ENCODE results near the gene LAMB4.

The LAMB4 gene

DNA sequence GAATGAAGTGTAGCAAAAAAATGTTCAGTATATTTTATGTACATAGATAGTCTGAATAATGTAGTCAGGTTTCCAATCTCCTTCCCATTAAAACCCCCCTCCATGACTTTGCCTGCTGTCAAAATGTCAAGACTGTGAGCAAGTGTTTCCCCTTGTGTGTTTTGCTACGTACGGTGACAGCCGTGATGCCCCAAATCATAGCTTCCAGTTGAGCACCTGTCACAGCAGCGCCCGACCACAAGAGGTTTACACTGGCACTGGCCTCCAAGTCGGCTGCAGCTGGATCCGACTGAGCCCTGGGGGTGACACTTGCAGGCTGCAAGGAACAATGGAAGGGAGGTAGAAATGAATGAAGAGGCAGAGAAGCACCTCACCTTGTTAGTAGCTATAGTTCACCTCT is 62.3 kb downstream of the LAMB4 start:
- H3K4me3 ChIP-seq (ENCODE audit: low read length): no peak overlapping the region
- no peaks in the 10 kb centered on the region for H3K36me3 ChIP-seq (ENCODE audit: control insufficient read depth, low read length)
- H4K20me1 ChIP-seq (ENCODE audit: control insufficient read depth, insufficient read depth, low read depth, low read length): no peaks in the 10 kb centered on the region
- no peaks in the 10 kb centered on the region for H3K9me3 ChIP-seq (ENCODE audit: control insufficient read depth, insufficient read depth, low read length)
- H3K4me1 ChIP-seq (ENCODE audit: control insufficient read depth, low read length): no peaks in the 10 kb centered on the region
- H3K4me2 ChIP-seq (ENCODE audit: low read length): no peak overlapping the region
- peaks cover 7% of the 10 kb centered on the region; the same call in 1 of the 2 replicates for H3K27me3 ChIP-seq (ENCODE audit: control insufficient read depth, low read length)
- no peak for TF ChIP-seq CTCF (IDR thresholded peaks at IDR 0.05; ENCODE audit: low read depth, low read length, poor library complexity, severe bottlenecking)
- TF ChIP-seq EZH2phosphoT487 (IDR thresholded peaks at IDR 0.05; ENCODE audit: borderline replicate concordance, low read length): no peak
- H3F3A ChIP-seq (ENCODE audit: control insufficient read depth, insufficient read depth): no peaks in the 10 kb centered on the region
- no peaks in the 10 kb centered on the region for H3K79me2 ChIP-seq (ENCODE audit: control insufficient read depth, low read length)
- H3K27ac ChIP-seq (ENCODE audit: low read depth, low read length): no peak overlapping the region
- H3K9me2 ChIP-seq (replicated peaks; ENCODE audit: control insufficient read depth, low read length): no peaks in the 10 kb centered on the region

GRCh38 chr7:108066486-108066885 is 63.7 kb downstream of the LAMB4 start:
- Histone ChIP-seq H3K9me3 (ENCODE audit: control insufficient read depth, insufficient read depth, low read length) (no peaks in the 10 kb centered on the region), H3K4me3 (ENCODE audit: low read length) (no peak overlapping the region), H4K20me1 (ENCODE audit: control insufficient read depth, insufficient read depth, low read depth, low read length) (no peaks in the 10 kb centered on the region), H3K9me2 (replicated peaks; ENCODE audit: control insufficient read depth, low read length) (no peaks in the 10 kb centered on the region), H3K79me2 (ENCODE audit: control insufficient read depth, low read length) (no peaks in the 10 kb centered on the region), H3F3A (ENCODE audit: control insufficient read depth, insufficient read depth) (no peaks in the 10 kb centered on the region), H3K27me3 (ENCODE audit: control insufficient read depth, low read length) (peaks cover 4% of the 10 kb centered on the region; the same call in 1 of the 2 replicates), H3K4me1 (ENCODE audit: control insufficient read depth, low read length) (no peaks in the 10 kb centered on the region), H3K36me3 (ENCODE audit: control insufficient read depth, low read length) (no peaks in the 10 kb centered on the region), H3K27ac (ENCODE audit: low read depth, low read length) (no peak overlapping the region), H3K4me2 (ENCODE audit: low read length) (no peak overlapping the region)
- TF ChIP-seq CTCF (IDR thresholded peaks at IDR 0.05; ENCODE audit: low read depth, low read length, poor library complexity, severe bottlenecking) (no peak), EZH2phosphoT487 (IDR thresholded peaks at IDR 0.05; ENCODE audit: borderline replicate concordance, low read length) (no peak)

DNA sequence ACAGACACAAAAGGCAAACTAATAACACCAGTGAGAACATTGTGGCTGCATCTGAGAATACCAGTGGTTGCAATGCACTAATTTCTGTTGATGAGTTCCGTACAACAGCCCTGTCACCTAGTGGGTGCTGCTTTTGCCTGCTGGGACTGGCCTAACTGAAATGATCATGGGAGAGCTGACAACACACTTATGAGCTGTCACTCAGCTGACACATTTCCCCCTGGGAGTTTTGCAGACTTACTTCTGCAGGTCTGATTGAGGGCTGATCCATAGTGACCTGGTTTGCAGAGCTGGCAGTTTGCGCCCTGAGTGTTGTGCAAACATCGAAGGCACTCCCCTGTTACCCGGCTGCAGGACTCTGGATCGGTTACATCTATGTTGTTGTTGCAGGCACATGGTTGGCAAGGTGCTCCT is 66.6 kb downstream of the LAMB4 start:
- Histone ChIP-seq H3K36me3 (ENCODE audit: control insufficient read depth, low read length) (no peaks in the 10 kb centered on the region), H3F3A (ENCODE audit: control insufficient read depth, insufficient read depth) (no peaks in the 10 kb centered on the region), H3K9me3 (ENCODE audit: control insufficient read depth, insufficient read depth, low read length) (no peaks in the 10 kb centered on the region), H4K20me1 (ENCODE audit: control insufficient read depth, insufficient read depth, low read depth, low read length) (no peaks in the 10 kb centered on the region), H3K27me3 (ENCODE audit: control insufficient read depth, low read length) (no peaks in the 10 kb centered on the region), H3K4me3 (ENCODE audit: low read length) (no peak overlapping the region), H3K4me1 (ENCODE audit: control insufficient read depth, low read length) (no peaks in the 10 kb centered on the region), H3K4me2 (ENCODE audit: low read length) (no peak overlapping the region), H3K9me2 (replicated peaks; ENCODE audit: control insufficient read depth, low read length) (no peaks in the 10 kb centered on the region), H3K27ac (ENCODE audit: low read depth, low read length) (no peak overlapping the region), H3K79me2 (ENCODE audit: control insufficient read depth, low read length) (no peaks in the 10 kb centered on the region)
- no peak for TF ChIP-seq EZH2phosphoT487 (IDR thresholded peaks at IDR 0.05; ENCODE audit: borderline replicate concordance, low read length)
- no peak for TF ChIP-seq CTCF (IDR thresholded peaks at IDR 0.05; ENCODE audit: low read depth, low read length, poor library complexity, severe bottlenecking)
